PFSK-1 (cell line): Measurements from ENCODE around the gene SLC25A17.

Experiments
- POLR2AphosphoS5 ChIP-seq: IDR thresholded peaks from 2 replicates; pipeline ENCODE4 v1.6.1; 2012; ENCODE audit warnings: low read depth, mild to moderate bottlenecking, control low read depth, low read length, moderate library complexity
- TAF1 ChIP-seq: IDR thresholded peaks from 2 replicates; pipeline ENCODE4 v1.6.1; 2012; ENCODE audit warnings: low read length, control low read depth, borderline replicate concordance; ENCODE audit not compliant: insufficient read depth

GRCh38 chr22:40791241-40791640, 27.9 kb downstream of the SLC25A17 start:
- TF ChIP-seq POLR2AphosphoS5 = no peak
- TF ChIP-seq TAF1 = no peak
